Fibroblast of the conjunctiva (primary cell): ENCODE data around the gene AKR1D1.
A peak's percentile ranks its signal among the peaks of the same experiment; 100 is the strongest.
"Not testable (repeated sequence)": the region's sequence is repeated elsewhere in the genome, so short reads cannot be mapped to it uniquely, and the experiment has no call there.

ENCODE experiments used
- DNase-seq: peaks from one replicate; pipeline ENCODE4 v3.0.0-alpha.2; 2010; ENCODE audit warnings: low read depth

Gene AKR1D1

GRCh38 chr7:138076196-138076595 is at the start of gene AKR1D1:
TSS of gene AKR1D1 (plus strand) at chr7:138076459. CDS start at chr7:138076519, 60 bp downstream.
- DNase-seq, result no peak

- no peak for DNase-seq
Observed at GRCh38 chr7:138027100-138027499, 49.2 kb upstream of the AKR1D1 start.

GRCh38 chr7:138029126-138029525 is 47.1 kb upstream of the AKR1D1 start:
- DNase-seq, result no peak

GRCh38 chr7:138029941-138030340 is 46.3 kb upstream of the AKR1D1 start:
- no peak for DNase-seq

GRCh38 chr7:138030679-138031351 is 45.4 kb upstream of the AKR1D1 start:
- no peak for DNase-seq

- DNase-seq, result no peak
Observed at GRCh38 chr7:138032186-138032585, 44.1 kb upstream of the AKR1D1 start.

- no peak for DNase-seq
Observed at GRCh38 chr7:138032770-138033169, 43.5 kb upstream of the AKR1D1 start.

- no peak for DNase-seq
Observed at GRCh38 chr7:138033241-138033640, 43.0 kb upstream of the AKR1D1 start.

- DNase-seq, result no peak
Observed at GRCh38 chr7:138036135-138036534, 40.1 kb upstream of the AKR1D1 start.

GRCh38 chr7:138040063-138040462 is 36.2 kb upstream of the AKR1D1 start:
- DNase-seq, result not testable (repeated sequence)

- DNase-seq, result no peak
Observed at GRCh38 chr7:138044897-138045296, 31.4 kb upstream of the AKR1D1 start.

- no peak for DNase-seq
Observed at GRCh38 chr7:138047907-138048306, 28.4 kb upstream of the AKR1D1 start.

- no peak for DNase-seq
Observed at GRCh38 chr7:138049505-138050116, 26.6 kb upstream of the AKR1D1 start.

GRCh38 chr7:138051712-138052247 is 24.5 kb upstream of the AKR1D1 start:
- DNase-seq, result not testable (repeated sequence)

- DNase-seq, result no peak
Observed at GRCh38 chr7:138052696-138053095, 23.6 kb upstream of the AKR1D1 start.

GRCh38 chr7:138055698-138056097 is 20.6 kb upstream of the AKR1D1 start:
- DNase-seq, result not testable (repeated sequence)

GRCh38 chr7:138063400-138063799 is 12.9 kb upstream of the AKR1D1 start:
- DNase-seq, result no peak

- DNase-seq, result peak; percentile 23
Observed at GRCh38 chr7:138064856-138065357, 11.4 kb upstream of the AKR1D1 start.

- no peak for DNase-seq
Observed at GRCh38 chr7:138065827-138066226, 10.4 kb upstream of the AKR1D1 start.

- DNase-seq, result no peak
Observed at GRCh38 chr7:138066954-138067394, 9.3 kb upstream of the AKR1D1 start.

- DNase-seq, result no peak
Observed at GRCh38 chr7:138067774-138068173, 8.5 kb upstream of the AKR1D1 start.

- no peak for DNase-seq
Observed at GRCh38 chr7:138070908-138071307, 5.4 kb upstream of the AKR1D1 start.

- DNase-seq, result no peak
Observed at GRCh38 chr7:138072726-138073125, 3.5 kb upstream of the AKR1D1 start.
